HCT116 (cell line): ENCODE measurements around the gene NFKBIL1.

Experiments
- ATF3 ChIP-seq: IDR thresholded peaks from 2 replicates; pipeline ENCODE4 v1.6.1; 2012
- CEBPB ChIP-seq: IDR thresholded peaks from 2 replicates; pipeline ENCODE4 v1.6.1; 2012; ENCODE audit warnings: low read depth
- CTCF ChIP-seq, 3 experiments: fragments of 200-600 bp in 1 of 3; sonication (generic) in 1 of 3; IDR thresholded peaks in 2 of 3; conservative IDR thresholded peaks in 1 of 3; 2 replicates each; pipeline ENCODE4 v1.5.1; 2012 to 2017; ENCODE audit warnings: low read depth in 2 of 3, low read length in 2 of 3, antibody characterized with exemption in 1 of 3, borderline replicate concordance in 1 of 3, control low read depth in 1 of 3, mild to moderate bottlenecking in 1 of 3, mixed read lengths in 1 of 3, mixed run types in 1 of 3, moderate library complexity in 1 of 3; ENCODE audit not compliant: insufficient read depth in 1 of 3
- EGR1 ChIP-seq: IDR thresholded peaks from 2 replicates; pipeline ENCODE4 v1.6.1; 2012; ENCODE audit warnings: low read depth
- EZH2 ChIP-seq: fragments of 200-600 bp; sonication (generic); IDR thresholded peaks from 2 replicates; pipeline ENCODE4 v1.6.1; 2017; ENCODE audit warnings: antibody characterized with exemption, mixed run types
- EZH2phosphoT487 ChIP-seq: fragments of 200-600 bp; IDR thresholded peaks from 2 replicates; pipeline ENCODE4 v1.6.1; 2018; ENCODE audit warnings: antibody characterized with exemption, borderline replicate concordance
- JUND ChIP-seq: IDR thresholded peaks from 2 replicates; pipeline ENCODE4 v1.6.1; 2012
- MAX ChIP-seq: IDR thresholded peaks from 2 replicates; pipeline ENCODE4 v1.6.1; 2012
- POLR2A ChIP-seq: IDR thresholded peaks from 2 replicates; pipeline ENCODE4 v1.7.0; 2011; ENCODE audit warnings: borderline replicate concordance; ENCODE audit not compliant: insufficient read depth, insufficient read length; ENCODE audit errors: extremely low read depth
- POLR2AphosphoS5 ChIP-seq: IDR thresholded peaks from 2 replicates; pipeline ENCODE4 v1.6.1; 2011; ENCODE audit warnings: mild to moderate bottlenecking, low read depth, low read length, moderate library complexity
- RAD21 ChIP-seq: IDR thresholded peaks from 2 replicates; pipeline ENCODE4 v1.6.1; 2012; ENCODE audit warnings: low read depth, mild to moderate bottlenecking
- SP1 ChIP-seq: IDR thresholded peaks from 2 replicates; pipeline ENCODE4 v1.6.1; 2012; ENCODE audit warnings: low read depth
- ZBTB33 ChIP-seq: IDR thresholded peaks from 2 replicates; pipeline ENCODE4 v1.6.1; 2011; ENCODE audit warnings: mild to moderate bottlenecking, low read length, moderate library complexity; ENCODE audit not compliant: insufficient replicate concordance; ENCODE audit errors: extremely low read depth
- ZNF274 ChIP-seq: fragments of 200-500 bp; sonication (Bioruptor generic); IDR thresholded peaks from 2 replicates; pipeline ENCODE4 v1.6.1; 2014; ENCODE audit warnings: mild to moderate bottlenecking, low read depth, low read length, inconsistent platforms

- 0 out of 6 replicates have a peak, but pooled peaks of 1 of the 3 experiments have one; percentile 8 for TF ChIP-seq CTCF (IDR thresholded peaks at IDR 0.05 in 2 of 3, conservative IDR thresholded peaks at IDR 0.05 in 1 of 3; ENCODE audit: borderline replicate concordance in 1 of 3, insufficient read depth in 1 of 3, low read depth in 2 of 3, low read length in 2 of 3)
- no peak for TF ChIP-seq JUND
- TF ChIP-seq POLR2AphosphoS5, result no peak
- TF ChIP-seq MAX, result no peak
- TF ChIP-seq EZH2phosphoT487, result no peak
- no peak for TF ChIP-seq ATF3
- no peak for TF ChIP-seq POLR2A
- TF ChIP-seq EZH2, result no peak
- no peak for TF ChIP-seq RAD21
- TF ChIP-seq CEBPB, result no peak
- TF ChIP-seq SP1, result no peak
- no peak for TF ChIP-seq ZBTB33
- TF ChIP-seq ZNF274, result no peak
- TF ChIP-seq EGR1, result no peak
Measured at GRCh38 chr6:31574106-31575061, 27.0 kb downstream of the NFKBIL1 start.
